ENCODE measurements around the gene STXBP6. TPM values are rescaled to one million over a fixed set of nuclear protein-coding genes. Genes with fewer than 3 reads are reported as not detected.

Gene STXBP6
- total and polyA plus RNA-seq, 9 donors, result 17.5 to 33.5 (median 25.6) TPM

DNA sequence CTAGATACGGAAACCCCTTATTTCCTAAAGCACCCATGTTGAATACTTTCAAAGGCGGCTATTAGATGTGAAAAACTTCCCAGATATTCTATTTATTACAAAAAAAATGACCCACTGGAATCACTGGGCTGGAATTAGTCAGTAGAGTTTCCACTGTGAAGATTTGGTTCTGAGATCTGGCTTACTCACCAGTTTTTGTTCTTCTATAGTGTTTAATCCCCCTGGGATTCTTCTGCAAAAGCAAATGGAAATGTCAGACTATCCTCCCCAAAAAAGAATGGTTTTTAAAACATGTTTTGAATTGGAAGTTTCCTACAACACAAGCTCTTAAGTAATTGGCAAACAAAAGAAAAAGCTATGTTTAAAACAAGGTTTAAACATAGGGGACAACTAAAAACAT, 166.4 kb downstream of the STXBP6 start:
- H3K4me1 ChIP-seq (ENCODE audit: control insufficient read depth, insufficient read depth, low read length), result peaks cover 16% of the 10 kb centered on the region
- no peaks in the 10 kb centered on the region for H3K36me3 ChIP-seq (ENCODE audit: control insufficient read depth, insufficient read depth, low read length)
- no peaks in the 10 kb centered on the region for H3K27me3 ChIP-seq (ENCODE audit: control insufficient read depth, insufficient read depth, low read length)
- no peak overlapping the region for H3K4me3 ChIP-seq (ENCODE audit: low read length)
- H3K9me3 ChIP-seq (replicated peaks; ENCODE audit: control insufficient read depth, low read depth, low read length), result no peaks in the 10 kb centered on the region
- H3K27ac ChIP-seq (ENCODE audit: low read length), result peak overlapping the region; percentile 49
- DNase-seq, result peak; percentile 91
- no CpG with 5 or more reads among the region's 2 CpGs for WGBS (ENCODE audit: insufficient coverage)

DNA sequence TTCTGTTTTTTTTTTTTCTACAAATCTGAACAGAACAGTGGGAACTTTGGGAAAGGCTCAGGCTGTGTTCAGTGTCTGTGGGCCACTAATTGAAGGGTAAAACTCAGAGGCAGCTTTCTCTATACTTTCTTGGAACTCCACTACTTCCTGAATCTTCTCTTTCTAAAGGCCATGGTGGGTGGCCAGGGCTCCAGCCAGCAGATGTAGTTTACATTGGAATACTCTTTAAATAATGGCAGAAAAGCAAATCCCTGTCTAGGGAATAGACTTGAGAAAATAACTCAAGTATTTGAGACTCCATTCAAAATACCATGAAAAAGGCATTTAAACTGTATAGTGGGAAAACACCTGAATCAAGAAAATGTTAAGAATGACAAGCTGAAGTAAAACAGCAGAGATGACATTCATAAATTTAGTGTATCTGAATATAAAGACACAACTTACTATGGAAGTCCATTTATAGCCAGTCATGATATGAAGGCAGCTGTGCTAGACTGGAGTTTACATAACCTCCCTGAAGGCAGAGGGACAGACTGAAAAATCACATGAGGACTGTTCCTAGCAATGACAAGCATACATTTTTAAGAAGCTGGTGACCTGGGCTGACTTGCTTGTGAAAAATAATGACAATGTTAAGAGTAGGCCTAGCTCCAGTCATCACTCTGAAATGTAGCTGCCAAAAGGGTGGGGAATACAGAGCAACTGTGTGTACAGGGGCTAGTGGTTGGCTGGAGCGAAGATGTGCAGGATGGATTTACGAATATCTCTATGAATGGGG, 168.6 kb downstream of the STXBP6 start:
- no peaks in the 10 kb centered on the region for H3K9me3 ChIP-seq (replicated peaks; ENCODE audit: control insufficient read depth, low read depth, low read length)
- no peak overlapping the region for H3K4me3 ChIP-seq (ENCODE audit: low read length)
- peaks cover 16% of the 10 kb centered on the region for H3K4me1 ChIP-seq (ENCODE audit: control insufficient read depth, insufficient read depth, low read length)
- 100% methylated on average over 1 of the region's 2 CpGs for WGBS (ENCODE audit: insufficient coverage)
- DNase-seq, result peak; percentile 89
- H3K27me3 ChIP-seq (ENCODE audit: control insufficient read depth, insufficient read depth, low read length), result no peaks in the 10 kb centered on the region
- H3K36me3 ChIP-seq (ENCODE audit: control insufficient read depth, insufficient read depth, low read length), result no peaks in the 10 kb centered on the region
- H3K27ac ChIP-seq (ENCODE audit: low read length), result peak overlapping the region; percentile 78

DNA sequence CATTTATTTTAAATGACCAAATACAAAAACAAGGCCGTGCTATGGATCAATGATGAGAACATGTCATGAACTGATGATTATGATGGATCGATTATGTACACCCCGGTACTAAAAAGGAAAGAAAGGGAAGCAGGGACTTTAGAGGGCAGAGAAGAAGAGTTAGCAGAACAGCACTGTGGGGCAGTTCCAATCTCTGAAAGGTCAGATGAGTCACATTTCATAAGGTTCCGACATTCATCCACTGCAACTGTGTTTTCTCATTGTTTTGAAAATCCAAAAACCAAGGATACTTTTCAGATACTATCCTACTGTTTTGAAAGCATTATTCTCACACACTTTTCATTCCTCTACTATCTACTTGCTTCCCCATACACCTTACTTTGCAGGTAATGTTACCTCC, 169.3 kb downstream of the STXBP6 start:
- H3K36me3 ChIP-seq (ENCODE audit: control insufficient read depth, insufficient read depth, low read length), result no peaks in the 10 kb centered on the region
- H3K9me3 ChIP-seq (replicated peaks; ENCODE audit: control insufficient read depth, low read depth, low read length), result no peaks in the 10 kb centered on the region
- 81% methylated on average over 3 of the region's 4 CpGs for WGBS (ENCODE audit: insufficient coverage)
- DNase-seq, result peak; percentile 43
- H3K4me3 ChIP-seq (ENCODE audit: low read length), result no peak overlapping the region
- peaks cover 20% of the 10 kb centered on the region for H3K4me1 ChIP-seq (ENCODE audit: control insufficient read depth, insufficient read depth, low read length)
- H3K27me3 ChIP-seq (ENCODE audit: control insufficient read depth, insufficient read depth, low read length), result no peaks in the 10 kb centered on the region
- H3K27ac ChIP-seq (ENCODE audit: low read length), result peak overlapping the region; percentile 78

DNA sequence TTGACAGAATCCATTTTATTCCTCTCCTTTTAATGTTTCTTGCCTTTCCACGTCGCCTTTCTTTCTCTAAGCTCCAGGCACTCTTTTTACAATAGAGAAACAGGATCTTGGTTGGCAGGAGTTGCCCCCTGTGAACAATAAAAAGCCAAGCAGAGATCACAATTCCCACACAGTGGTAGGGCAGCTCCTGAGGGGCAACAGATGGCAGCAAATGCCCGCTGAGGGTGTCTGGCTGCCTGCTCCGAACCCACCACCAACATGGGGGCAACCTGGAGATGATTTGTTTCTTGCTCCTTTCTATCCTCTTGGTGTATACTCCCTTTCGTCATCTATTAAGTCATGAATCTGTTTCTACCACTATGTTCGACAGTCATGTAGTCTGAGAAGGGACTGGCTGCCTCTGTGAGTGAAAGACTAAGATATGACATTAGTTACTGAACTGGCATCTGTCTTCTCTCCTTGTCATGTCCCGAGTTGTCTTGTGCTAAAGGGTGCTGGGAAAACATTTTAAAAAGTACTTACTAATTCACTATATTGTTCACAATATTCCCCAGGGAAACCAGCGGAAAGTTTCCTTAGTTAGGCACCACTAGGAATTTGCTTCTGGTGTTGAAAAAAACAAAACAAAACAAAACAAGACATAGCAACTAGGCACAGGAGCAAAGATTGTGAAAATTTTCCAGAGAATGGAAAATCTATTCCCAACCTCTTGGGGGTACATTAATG, 170.1 kb downstream of the STXBP6 start:
- no peaks in the 10 kb centered on the region for H3K27me3 ChIP-seq (ENCODE audit: control insufficient read depth, insufficient read depth, low read length)
- 88% methylated on average over 2 of the region's 8 CpGs for WGBS (ENCODE audit: insufficient coverage)
- H3K4me3 ChIP-seq (ENCODE audit: low read length), result no peak overlapping the region
- no peaks in the 10 kb centered on the region for H3K36me3 ChIP-seq (ENCODE audit: control insufficient read depth, insufficient read depth, low read length)
- peaks cover 23% of the 10 kb centered on the region for H3K4me1 ChIP-seq (ENCODE audit: control insufficient read depth, insufficient read depth, low read length)
- H3K9me3 ChIP-seq (replicated peaks; ENCODE audit: control insufficient read depth, low read depth, low read length), result no peaks in the 10 kb centered on the region
- H3K27ac ChIP-seq (ENCODE audit: low read length), result peak overlapping the region; percentile 78
- peak; percentile 86 for DNase-seq

DNA sequence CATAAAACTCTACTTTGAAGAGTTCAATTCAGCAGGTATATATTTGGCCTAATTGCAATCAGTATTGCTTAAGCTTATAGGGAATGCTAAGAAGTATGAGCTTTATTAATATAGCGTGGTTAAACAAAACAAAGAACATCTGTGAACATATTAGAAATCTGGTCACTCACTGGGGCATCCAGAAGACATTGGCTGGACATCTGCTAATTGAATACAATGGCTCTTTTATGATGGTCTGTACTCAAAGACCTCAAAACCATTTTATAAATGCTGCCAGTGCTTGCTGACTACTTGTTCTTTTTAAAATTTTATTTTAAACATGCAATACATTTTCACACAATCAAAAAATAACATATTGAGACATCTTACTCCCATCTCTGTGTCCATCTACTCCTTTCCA, 173.0 kb downstream of the STXBP6 start:
- H3K27ac ChIP-seq (ENCODE audit: low read length), result no peak overlapping the region

DNA sequence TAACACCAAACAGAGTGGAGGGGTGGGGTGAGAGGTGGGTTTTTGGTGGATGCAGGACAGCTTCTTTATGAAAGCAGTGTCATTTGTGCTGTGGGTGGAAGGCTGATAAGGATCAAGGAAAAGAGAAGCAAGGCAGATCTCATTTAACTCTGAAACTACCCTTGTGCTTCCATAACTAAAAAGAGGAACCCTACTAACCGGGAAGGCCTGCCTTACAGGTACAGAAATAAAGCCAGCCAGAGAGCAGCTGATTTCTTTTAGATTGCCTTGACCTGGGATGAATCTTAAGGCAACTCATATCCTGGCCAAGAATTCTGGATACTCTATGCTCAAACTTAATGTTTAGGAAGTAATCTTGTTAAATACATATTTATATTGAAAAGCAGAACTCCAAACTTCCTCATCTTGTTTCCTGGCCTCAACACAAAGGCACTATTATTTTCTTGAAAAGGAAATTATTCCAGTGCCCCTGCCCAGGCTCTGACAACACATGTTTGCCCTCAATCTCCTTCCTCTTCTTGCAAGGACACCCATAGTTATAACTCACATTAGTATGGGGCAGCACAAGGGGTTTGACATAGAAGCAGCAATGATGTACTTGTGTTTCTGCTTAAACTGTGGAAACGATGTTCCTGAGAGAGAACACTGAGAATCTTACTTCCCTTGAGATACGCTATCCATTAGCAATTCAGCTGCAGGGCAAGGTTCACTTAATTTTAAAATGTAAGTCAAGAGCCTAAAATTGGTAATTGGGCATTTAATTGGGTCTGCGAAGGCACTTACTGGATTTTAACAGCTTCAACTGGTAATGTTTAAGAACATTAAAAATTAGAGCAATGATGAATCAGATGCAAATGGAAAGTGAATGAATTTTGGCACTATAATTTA, 173.7 kb downstream of the STXBP6 start:
- H3K27me3 ChIP-seq (ENCODE audit: control insufficient read depth, insufficient read depth, low read length), result no peaks in the 10 kb centered on the region
- peaks cover 21% of the 10 kb centered on the region for H3K4me1 ChIP-seq (ENCODE audit: control insufficient read depth, insufficient read depth, low read length)
- no peak overlapping the region for H3K4me3 ChIP-seq (ENCODE audit: low read length)
- H3K9me3 ChIP-seq (replicated peaks; ENCODE audit: control insufficient read depth, low read depth, low read length), result no peaks in the 10 kb centered on the region
- DNase-seq, result peak; percentile 76
- WGBS (ENCODE audit: insufficient coverage), result 0% methylated on average over 1 of the region's 4 CpGs
- no peaks in the 10 kb centered on the region for H3K36me3 ChIP-seq (ENCODE audit: control insufficient read depth, insufficient read depth, low read length)
- H3K27ac ChIP-seq (ENCODE audit: low read length), result peak overlapping the region; percentile 69

More for the DNA sequence above, 173.0 kb downstream of the STXBP6 start:
- Histone ChIP-seq H3K36me3 (ENCODE audit: control insufficient read depth, insufficient read depth, low read length) (no peaks in the 10 kb centered on the region), H3K9me3 (replicated peaks; ENCODE audit: control insufficient read depth, low read depth, low read length) (no peaks in the 10 kb centered on the region), H3K4me3 (ENCODE audit: low read length) (no peak overlapping the region), H3K4me1 (ENCODE audit: control insufficient read depth, insufficient read depth, low read length) (peaks cover 26% of the 10 kb centered on the region), H3K27me3 (ENCODE audit: control insufficient read depth, insufficient read depth, low read length) (no peaks in the 10 kb centered on the region)
- no CpG with 5 or more reads among the region's 1 CpG for WGBS (ENCODE audit: insufficient coverage)
- DNase-seq, result peak; percentile 41

DNA sequence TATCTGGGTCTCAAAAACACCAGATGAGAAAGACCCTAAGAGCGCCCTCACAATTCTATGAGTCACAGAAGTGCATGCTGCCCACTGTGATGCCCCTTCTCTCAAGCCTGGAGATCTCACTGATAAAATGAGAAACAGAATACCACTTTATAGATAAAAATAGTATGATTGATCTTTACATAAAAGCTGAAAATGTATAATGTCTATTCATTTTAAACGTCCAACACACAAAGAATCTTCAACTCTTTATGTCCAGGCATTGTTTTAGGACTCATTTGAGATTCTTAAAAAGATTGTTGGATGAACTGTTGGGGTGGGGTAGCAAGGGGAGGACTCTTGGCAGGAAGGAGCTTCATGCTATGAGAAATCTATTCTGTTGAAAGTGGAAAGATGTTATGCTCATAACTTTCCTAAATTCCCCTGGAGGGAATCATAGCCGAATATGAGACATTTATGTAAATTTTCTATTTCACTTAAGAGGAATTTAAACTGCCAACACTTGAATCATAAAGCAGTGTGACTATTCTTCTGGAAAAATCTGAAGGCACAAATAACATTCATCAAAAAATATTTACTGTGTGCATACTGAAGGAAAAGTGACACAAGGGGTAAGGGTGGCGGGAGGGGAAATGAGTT, 174.6 kb downstream of the STXBP6 start:
- peaks cover 17% of the 10 kb centered on the region for H3K4me1 ChIP-seq (ENCODE audit: control insufficient read depth, insufficient read depth, low read length)
- DNase-seq, result peak; percentile 90
- peak overlapping the region; percentile 69 for H3K27ac ChIP-seq (ENCODE audit: low read length)
- WGBS (ENCODE audit: insufficient coverage), result 20% methylated on average over 1 of the region's 4 CpGs
- H3K4me3 ChIP-seq (ENCODE audit: low read length), result no peak overlapping the region
- no peaks in the 10 kb centered on the region for H3K9me3 ChIP-seq (replicated peaks; ENCODE audit: control insufficient read depth, low read depth, low read length)
- H3K36me3 ChIP-seq (ENCODE audit: control insufficient read depth, insufficient read depth, low read length), result no peaks in the 10 kb centered on the region
- no peaks in the 10 kb centered on the region for H3K27me3 ChIP-seq (ENCODE audit: control insufficient read depth, insufficient read depth, low read length)

DNA sequence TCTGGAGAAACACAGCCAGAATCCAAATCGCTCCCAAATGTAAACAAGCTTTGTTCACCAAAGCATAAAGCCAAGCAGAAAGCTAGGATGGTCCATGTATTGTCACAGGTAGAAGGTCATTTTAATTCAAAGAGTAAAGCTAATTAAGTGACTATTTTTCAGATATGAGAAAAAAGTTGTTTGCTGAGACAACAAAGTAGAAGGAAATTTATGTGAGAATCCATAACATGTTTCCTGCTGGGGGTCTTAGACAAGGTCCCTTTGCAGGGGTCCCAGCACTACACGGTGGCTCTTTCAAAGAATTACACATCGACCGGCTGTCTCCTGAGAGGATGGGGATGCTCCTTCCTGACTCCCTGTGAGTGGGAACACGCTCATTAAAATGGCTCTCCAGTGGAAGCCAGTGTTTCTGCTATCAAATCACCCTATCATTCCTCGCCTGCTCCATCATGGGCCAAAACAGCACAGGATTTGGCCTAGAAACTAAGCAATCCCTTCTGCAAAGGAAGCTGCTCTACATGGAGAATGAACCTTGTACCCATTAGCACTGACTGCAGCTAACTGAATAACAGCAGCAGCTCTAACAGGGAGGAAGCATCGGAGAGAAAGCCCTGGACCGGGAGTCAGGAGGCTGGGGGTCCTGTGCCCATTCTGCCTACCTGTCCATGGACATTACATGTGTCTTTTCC, 175.3 kb downstream of the STXBP6 start:
- H3K9me3 ChIP-seq (replicated peaks; ENCODE audit: control insufficient read depth, low read depth, low read length), result no peaks in the 10 kb centered on the region
- H3K27me3 ChIP-seq (ENCODE audit: control insufficient read depth, insufficient read depth, low read length), result no peaks in the 10 kb centered on the region
- WGBS (ENCODE audit: insufficient coverage), result 74% methylated on average over 3 of the region's 8 CpGs
- H3K4me1 ChIP-seq (ENCODE audit: control insufficient read depth, insufficient read depth, low read length), result peaks cover 11% of the 10 kb centered on the region
- H3K36me3 ChIP-seq (ENCODE audit: control insufficient read depth, insufficient read depth, low read length), result no peaks in the 10 kb centered on the region
- no peak overlapping the region for H3K4me3 ChIP-seq (ENCODE audit: low read length)
- DNase-seq, result peak; percentile 34
- H3K27ac ChIP-seq (ENCODE audit: low read length), result peak overlapping the region; percentile 21

DNA sequence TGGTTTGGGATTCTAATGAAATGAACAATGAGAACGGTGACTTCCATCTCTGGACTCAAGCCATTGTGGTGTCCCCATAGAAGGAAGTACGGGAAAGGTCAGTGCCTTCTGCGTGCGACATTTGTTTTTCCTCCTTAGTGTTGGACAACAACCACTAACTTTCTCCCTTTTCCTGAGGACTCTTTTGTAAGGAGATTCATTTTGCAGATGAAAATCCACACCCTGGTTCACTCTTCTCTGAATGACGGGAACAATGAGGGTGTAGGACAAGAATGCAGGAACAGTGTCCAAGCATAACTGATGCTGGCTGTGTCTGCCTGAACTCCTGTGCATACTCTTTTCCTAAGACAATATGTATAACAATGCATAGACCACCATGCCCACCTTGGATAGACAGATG, 176.4 kb downstream of the STXBP6 start:
- H3K4me1 ChIP-seq (ENCODE audit: control insufficient read depth, insufficient read depth, low read length), result peaks cover 10% of the 10 kb centered on the region

More for the DNA sequence above, 176.4 kb downstream of the STXBP6 start:
- Histone ChIP-seq H3K27ac (ENCODE audit: low read length) (no peak overlapping the region), H3K36me3 (ENCODE audit: control insufficient read depth, insufficient read depth, low read length) (no peaks in the 10 kb centered on the region), H3K27me3 (ENCODE audit: control insufficient read depth, insufficient read depth, low read length) (no peaks in the 10 kb centered on the region), H3K4me3 (ENCODE audit: low read length) (no peak overlapping the region), H3K9me3 (replicated peaks; ENCODE audit: control insufficient read depth, low read depth, low read length) (no peaks in the 10 kb centered on the region)
- DNase-seq, result peak; percentile 64
- no CpG with 5 or more reads among the region's 5 CpGs for WGBS (ENCODE audit: insufficient coverage)

Measured in muscle of leg (tissue), 11 donors.